Measurements from ENCODE around the gene IL6R. TPM values are rescaled to one million over a fixed set of nuclear protein-coding genes. Genes with fewer than 3 reads are reported as not detected.
"Not testable (repeated sequence)": the region's sequence is repeated elsewhere in the genome, so short reads cannot be mapped to it uniquely, and the experiment has no call there.

Gene IL6R
- total RNA-seq, 1 donor from 2014 or later: 0.78 TPM

DNA sequence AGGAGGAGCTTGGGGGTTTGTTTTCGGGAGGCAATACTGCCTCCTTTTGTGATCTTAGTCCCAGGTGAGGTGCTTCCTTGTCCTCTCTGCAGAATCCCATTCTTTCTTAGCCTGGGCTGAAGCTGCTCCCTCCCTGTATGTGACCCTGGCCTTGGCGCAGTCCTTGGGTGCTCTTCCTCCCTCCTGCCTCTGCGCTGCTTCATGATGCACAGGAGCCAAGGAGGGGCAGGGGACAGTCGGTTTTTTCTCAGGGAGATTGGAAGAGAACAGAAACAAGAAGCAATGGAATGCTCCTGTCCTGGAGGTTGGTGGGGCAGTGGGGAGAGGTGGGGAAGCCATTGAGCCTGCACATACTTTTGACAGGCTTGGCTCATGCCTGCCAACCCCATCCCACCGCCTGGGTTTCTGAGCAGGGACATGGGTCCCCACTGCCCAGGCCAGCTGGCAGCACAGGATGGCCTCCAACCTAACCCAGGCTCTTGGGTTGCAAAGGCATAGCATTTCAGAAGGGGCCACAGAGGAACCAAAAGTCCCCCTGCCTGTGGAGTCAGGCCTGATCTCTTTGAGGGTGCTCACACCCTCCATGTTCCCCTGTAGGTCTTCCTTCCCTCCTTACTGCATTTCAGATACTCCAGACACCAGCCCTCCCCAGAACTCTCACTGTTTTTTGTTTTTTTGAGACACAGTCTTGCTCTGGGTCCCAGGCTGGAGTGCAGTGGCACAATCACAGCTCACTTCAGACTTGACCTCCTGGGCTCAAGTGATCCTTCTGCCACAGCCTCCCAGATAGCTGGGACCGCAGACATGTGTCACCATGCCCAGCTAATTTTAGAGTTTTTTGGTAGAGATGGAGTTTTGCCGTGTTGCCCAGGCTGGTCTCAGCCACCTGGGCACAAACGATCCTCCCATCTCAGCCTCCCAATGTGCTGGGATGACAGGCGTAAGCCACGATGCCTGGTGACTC lies 16.1 kb downstream of the IL6R start:
- Mint-ChIP-seq H3K9me3 (no peaks in the 10 kb centered on the region), H3K4me1 (peaks cover 38% of the 10 kb centered on the region), H3K36me3 (no peaks in the 10 kb centered on the region), H3K4me3 (no peak overlapping the region), H3K27me3 (ENCODE audit: low read depth) (peaks cover 2% of the 10 kb centered on the region), H3K27ac (no peak overlapping the region)
- no peak for DNase-seq (ENCODE audit: low spot score in 2 of 2, unreplicated experiment in 2 of 2)
- TF ChIP-seq CTCF (IDR thresholded peaks at IDR 0.05; ENCODE audit: unreplicated experiment): no peak

- not testable (repeated sequence) for H3K4me3 Mint-ChIP-seq; H3K27me3 Mint-ChIP-seq (ENCODE audit: low read depth); DNase-seq (ENCODE audit: low spot score in 2 of 2, unreplicated experiment in 2 of 2); H3K9me3 Mint-ChIP-seq; H3K27ac Mint-ChIP-seq; H3K36me3 Mint-ChIP-seq
- H3K4me1 Mint-ChIP-seq: peaks cover 39% of the 10 kb centered on the region
Observed at GRCh38 chr1:154422049-154422448, 16.9 kb downstream of the IL6R start.

- Mint-ChIP-seq H3K9me3 (no peaks in the 10 kb centered on the region), H3K36me3 (no peaks in the 10 kb centered on the region), H3K4me3 (no peak overlapping the region), H3K4me1 (peaks cover 44% of the 10 kb centered on the region), H3K27me3 (ENCODE audit: low read depth) (peaks cover 2% of the 10 kb centered on the region), H3K27ac (no peak overlapping the region)
- no peak for DNase-seq (ENCODE audit: low spot score in 2 of 2, unreplicated experiment in 2 of 2)
- no peak for TF ChIP-seq CTCF (IDR thresholded peaks at IDR 0.05; ENCODE audit: unreplicated experiment)
Observed at GRCh38 chr1:154422521-154422920, 17.4 kb downstream of the IL6R start.

DNA sequence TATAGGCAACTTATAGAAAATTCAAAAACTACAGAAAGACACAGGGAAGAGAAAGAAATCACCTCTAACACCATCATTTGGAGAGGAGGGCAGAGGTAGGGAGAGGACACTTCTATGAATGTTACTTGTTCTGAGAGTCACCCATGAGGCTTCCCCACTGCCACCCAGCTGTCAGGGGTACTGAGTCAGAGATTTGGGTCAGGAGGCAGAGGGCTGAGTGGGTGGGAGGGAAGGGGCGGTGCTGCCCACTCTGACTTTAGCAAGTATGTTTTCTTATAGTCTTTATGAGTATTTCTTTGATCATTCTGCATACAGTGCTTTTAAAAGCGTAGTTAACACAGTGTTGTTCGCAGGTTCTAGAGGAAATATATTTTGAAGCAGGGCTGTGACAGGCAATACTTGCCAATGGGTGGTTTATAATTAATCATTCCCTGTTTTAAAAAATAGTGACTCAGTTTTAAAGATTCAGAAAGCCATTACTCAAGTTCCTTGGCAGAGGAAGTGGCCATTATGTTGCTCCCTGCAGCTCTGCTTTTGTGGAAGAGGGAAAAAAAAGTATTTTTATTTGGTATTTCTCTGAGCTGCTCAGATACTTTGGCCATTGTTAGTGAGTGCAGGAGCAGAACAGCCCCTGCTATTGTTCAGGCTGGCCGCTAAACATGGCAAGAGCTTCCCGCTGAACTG lies 18.3 kb downstream of the IL6R start:
- H3K4me3 Mint-ChIP-seq: no peak overlapping the region
- TF ChIP-seq CTCF (IDR thresholded peaks at IDR 0.05; ENCODE audit: unreplicated experiment): no peak
- no peaks in the 10 kb centered on the region for H3K36me3 Mint-ChIP-seq
- peaks cover 2% of the 10 kb centered on the region for H3K27me3 Mint-ChIP-seq (ENCODE audit: low read depth)
- H3K9me3 Mint-ChIP-seq: no peaks in the 10 kb centered on the region
- H3K27ac Mint-ChIP-seq: no peak overlapping the region
- peaks cover 47% of the 10 kb centered on the region for H3K4me1 Mint-ChIP-seq
- DNase-seq (ENCODE audit: low spot score in 2 of 2, unreplicated experiment in 2 of 2): no peak

DNA sequence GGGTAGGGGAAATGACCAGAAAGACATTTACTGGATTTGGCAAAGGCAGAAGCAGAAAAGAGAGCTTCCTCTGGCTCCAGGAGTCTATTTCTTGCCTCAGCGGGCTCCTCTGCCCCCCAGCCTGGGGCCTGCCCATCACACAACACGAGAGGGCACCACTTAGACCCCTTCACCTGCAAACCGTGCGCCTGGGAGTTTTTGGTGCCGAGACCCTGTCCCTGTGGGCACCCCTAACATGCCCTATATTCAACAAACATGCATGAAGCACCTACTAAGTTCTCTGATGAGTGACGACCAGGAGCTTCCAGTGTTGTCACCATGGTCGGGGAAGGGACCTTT lies 18.8 kb downstream of the IL6R start:
- H3K9me3 Mint-ChIP-seq: no peaks in the 10 kb centered on the region
- H3K4me1 Mint-ChIP-seq: peaks cover 45% of the 10 kb centered on the region
- no peak for TF ChIP-seq CTCF (IDR thresholded peaks at IDR 0.05; ENCODE audit: unreplicated experiment)
- peaks cover 2% of the 10 kb centered on the region for H3K27me3 Mint-ChIP-seq (ENCODE audit: low read depth)
- no peaks in the 10 kb centered on the region for H3K36me3 Mint-ChIP-seq
- no peak overlapping the region for H3K27ac Mint-ChIP-seq
- H3K4me3 Mint-ChIP-seq: no peak overlapping the region
- DNase-seq (ENCODE audit: low spot score in 2 of 2, unreplicated experiment in 2 of 2): no peak

DNA sequence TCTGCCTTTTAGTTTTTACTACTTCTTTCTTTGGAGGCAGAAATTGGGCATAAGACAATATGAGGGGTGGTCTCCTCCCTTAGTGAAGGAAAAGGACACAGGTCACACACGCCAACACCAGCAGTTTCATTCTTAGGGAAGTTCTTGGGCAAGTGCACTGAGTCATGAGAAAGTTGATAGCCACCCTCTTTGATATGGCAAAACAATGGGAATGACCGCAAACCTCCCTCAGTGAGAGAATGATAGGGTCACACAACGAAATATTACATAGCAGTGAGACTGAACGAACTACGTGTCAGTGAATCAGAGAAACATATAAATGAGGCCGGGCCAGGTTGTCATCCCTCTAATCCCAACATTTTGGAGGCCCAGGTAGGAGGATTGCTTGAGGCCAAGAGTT lies 20.0 kb downstream of the IL6R start:
- DNase-seq (ENCODE audit: low spot score in 2 of 2, unreplicated experiment in 2 of 2): no peak
- H3K9me3 Mint-ChIP-seq: no peaks in the 10 kb centered on the region

More for the DNA sequence above, 20.0 kb downstream of the IL6R start:
- Mint-ChIP-seq H3K4me1 (peaks cover 43% of the 10 kb centered on the region), H3K4me3 (no peak overlapping the region), H3K36me3 (no peaks in the 10 kb centered on the region), H3K27me3 (ENCODE audit: low read depth) (peaks cover 2% of the 10 kb centered on the region), H3K27ac (no peak overlapping the region)
- TF ChIP-seq CTCF (IDR thresholded peaks at IDR 0.05; ENCODE audit: unreplicated experiment): no peak

Measured in mesothelial cell of epicardium (in vitro differentiated cells).